ENCODE measurements around the gene IFNA13.

IFNA13 gene

GRCh38 chr9:21348430-21348970 lies 19.4 kb downstream of the IFNA13 start:
- H3K4me3 ChIP-seq: no peak overlapping the region
- H3K27me3 ChIP-seq: peaks cover 0 to 6% of the 10 kb centered on the region in 2 donors
- H3K9me3 ChIP-seq: peaks cover 0 to 3% (median 0%) of the 10 kb centered on the region in 3 donors
- no peaks in the 10 kb centered on the region for H3K4me1 ChIP-seq
- H3K36me3 ChIP-seq: no peaks in the 10 kb centered on the region
- intact Hi-C loops (cut with DNase I; ENCODE audit: low total_unique reads): no loop called here
- TF ChIP-seq, protein P1, sequence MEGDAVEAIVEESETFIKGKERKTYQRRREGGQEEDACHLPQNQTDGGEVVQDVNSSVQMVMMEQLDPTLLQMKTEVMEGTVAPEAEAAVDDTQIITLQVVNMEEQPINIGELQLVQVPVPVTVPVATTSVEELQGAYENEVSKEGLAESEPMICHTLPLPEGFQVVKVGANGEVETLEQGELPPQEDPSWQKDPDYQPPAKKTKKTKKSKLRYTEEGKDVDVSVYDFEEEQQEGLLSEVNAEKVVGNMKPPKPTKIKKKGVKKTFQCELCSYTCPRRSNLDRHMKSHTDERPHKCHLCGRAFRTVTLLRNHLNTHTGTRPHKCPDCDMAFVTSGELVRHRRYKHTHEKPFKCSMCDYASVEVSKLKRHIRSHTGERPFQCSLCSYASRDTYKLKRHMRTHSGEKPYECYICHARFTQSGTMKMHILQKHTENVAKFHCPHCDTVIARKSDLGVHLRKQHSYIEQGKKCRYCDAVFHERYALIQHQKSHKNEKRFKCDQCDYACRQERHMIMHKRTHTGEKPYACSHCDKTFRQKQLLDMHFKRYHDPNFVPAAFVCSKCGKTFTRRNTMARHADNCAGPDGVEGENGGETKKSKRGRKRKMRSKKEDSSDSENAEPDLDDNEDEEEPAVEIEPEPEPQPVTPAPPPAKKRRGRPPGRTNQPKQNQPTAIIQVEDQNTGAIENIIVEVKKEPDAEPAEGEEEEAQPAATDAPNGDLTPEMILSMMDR (IDR thresholded peaks at IDR 0.05): no peak
- H3K27ac ChIP-seq: no peak overlapping the region
- no peak for DNase-seq

DNA sequence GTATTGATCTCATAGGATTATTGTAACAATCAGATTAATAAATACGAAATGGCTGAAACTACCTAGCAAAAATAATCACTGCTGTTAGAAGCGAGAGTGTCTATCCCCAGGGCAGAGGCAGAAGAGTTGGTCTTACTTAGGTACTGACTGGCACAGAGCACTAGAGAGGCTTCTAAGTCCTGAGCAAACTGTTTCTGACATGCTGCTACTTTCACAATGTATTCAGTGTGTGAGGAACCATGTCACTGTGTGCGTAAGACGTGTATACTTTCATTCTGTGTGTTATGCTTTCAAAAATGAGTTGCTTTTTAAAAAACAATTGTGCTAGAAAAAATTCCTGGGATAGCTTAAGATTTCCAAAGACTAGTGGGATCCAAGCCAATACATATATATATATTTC lies 27.1 kb downstream of the IFNA13 start:
- intact Hi-C loops (cut with DNase I; ENCODE audit: low total_unique reads): no loop called here
- TF ChIP-seq, protein P1 (IDR thresholded peaks at IDR 0.05): no peak
- H3K9me3 ChIP-seq: peaks cover 0 to 4% (median 3%) of the 10 kb centered on the region in 3 donors
- H3K4me3 ChIP-seq: no peak overlapping the region
- no peak for DNase-seq
- no peaks in the 10 kb centered on the region for H3K36me3 ChIP-seq
- no peaks in the 10 kb centered on the region for H3K27me3 ChIP-seq
- H3K4me1 ChIP-seq: peaks cover 0 to 4% (median 0%) of the 10 kb centered on the region in 4 donors
- H3K27ac ChIP-seq: no peak overlapping the region

GRCh38 chr9:21336457-21336856 lies 31.4 kb downstream of the IFNA13 start:
- intact Hi-C loops (cut with DNase I; ENCODE audit: low total_unique reads): loop anchor here (10.0 kb wide), 1 partner anchor 668 kb away; the partner anchor contains the start of gene CDKN2B
- H3K27me3 ChIP-seq: no peaks in the 10 kb centered on the region

GRCh38 chr9:21334701-21335632 lies 32.9 kb downstream of the IFNA13 start, which contains the start of gene KLHL9:
KLHL9 (minus strand) TSS chr9:21335404; CDS start chr9:21334859, 545 bp downstream.
- peak; percentile 90 to 96 for DNase-seq
- Histone ChIP-seq H3K36me3 (no peaks in the 10 kb centered on the region), H3K4me1 (peaks cover 0 to 48% (median 31%) of the 10 kb centered on the region in 4 donors), H3K27me3 (no peaks in the 10 kb centered on the region), H3K9me3 (no peaks in the 10 kb centered on the region), H3K4me3 (peak within 1 kb of the TSS; percentile 71 to 99), H3K27ac (peak within 1 kb of the TSS; percentile 89 to 99)
- intact Hi-C loops (cut with DNase I; ENCODE audit: low total_unique reads): loop anchor here (10.0 kb wide), 1 partner anchor 670 kb away; the partner anchor contains the start of gene CDKN2B
- TF ChIP-seq, protein P1 (IDR thresholded peaks at IDR 0.05): no peak

More at GRCh38 chr9:21336457-21336856, 31.4 kb downstream of the IFNA13 start:
- no peak for DNase-seq
- no peaks in the 10 kb centered on the region for H3K9me3 ChIP-seq
- no peaks in the 10 kb centered on the region for H3K36me3 ChIP-seq
- TF ChIP-seq, protein P1 (IDR thresholded peaks at IDR 0.05): no peak
- no peak overlapping the region for H3K27ac ChIP-seq
- peaks cover 0 to 33% (median 27%) of the 10 kb centered on the region in 4 donors for H3K4me1 ChIP-seq
- no peak overlapping the region for H3K4me3 ChIP-seq

DNA sequence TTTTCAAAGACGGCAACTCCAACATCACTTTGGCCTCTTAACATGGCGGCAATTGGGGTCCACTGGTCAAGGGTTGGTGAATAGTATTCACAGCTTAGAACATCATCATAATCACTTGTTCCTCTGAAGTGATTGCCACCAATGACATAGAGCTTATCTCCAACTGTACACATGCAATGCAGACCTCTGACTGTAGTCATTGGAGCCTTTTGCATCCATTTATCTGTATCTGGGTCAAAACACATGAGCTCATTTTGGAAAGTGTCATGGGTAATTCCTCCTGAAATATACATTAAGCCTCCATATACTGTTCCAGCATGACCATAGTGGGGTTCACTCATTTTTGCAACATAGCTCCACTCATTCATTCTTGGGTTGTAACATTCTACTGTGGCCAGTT lies 34.6 kb downstream of the IFNA13 start:
- intact Hi-C loops (cut with DNase I; ENCODE audit: low total_unique reads): loop anchor here (10.0 kb wide), 1 partner anchor 672 kb away; the partner anchor contains the start of gene CDKN2B
- Histone ChIP-seq H3K4me3 (peak overlapping the region; percentile 5 to 71), H3K4me1 (peaks cover 0 to 66% (median 37%) of the 10 kb centered on the region in 4 donors), H3K9me3 (no peaks in the 10 kb centered on the region), H3K27me3 (no peaks in the 10 kb centered on the region), H3K27ac (no peak overlapping the region), H3K36me3 (no peaks in the 10 kb centered on the region)
- DNase-seq: no peak
- TF ChIP-seq, protein P1 (IDR thresholded peaks at IDR 0.05): no peak

All from tibial artery (tissue), 4 donors.